DND-41 (cell line): ENCODE data around the gene NKD1.

Experiments
- EZH2 ChIP-seq: IDR thresholded peaks from 3 replicates; pipeline ENCODE4 v1.6.1; 2012; ENCODE audit warnings: borderline replicate concordance, low read depth, mild to moderate bottlenecking, moderate library complexity, low read length, inconsistent platforms; ENCODE audit not compliant: severe bottlenecking
- TF ChIP-seq, protein P1 (sequence below): IDR thresholded peaks from 2 replicates; pipeline ENCODE4 v1.5.1; 2012; ENCODE audit warnings: borderline replicate concordance, low read length, moderate library complexity, mild to moderate bottlenecking; ENCODE audit not compliant: poor library complexity, severe bottlenecking; ENCODE audit errors: extremely low read depth

DNA sequence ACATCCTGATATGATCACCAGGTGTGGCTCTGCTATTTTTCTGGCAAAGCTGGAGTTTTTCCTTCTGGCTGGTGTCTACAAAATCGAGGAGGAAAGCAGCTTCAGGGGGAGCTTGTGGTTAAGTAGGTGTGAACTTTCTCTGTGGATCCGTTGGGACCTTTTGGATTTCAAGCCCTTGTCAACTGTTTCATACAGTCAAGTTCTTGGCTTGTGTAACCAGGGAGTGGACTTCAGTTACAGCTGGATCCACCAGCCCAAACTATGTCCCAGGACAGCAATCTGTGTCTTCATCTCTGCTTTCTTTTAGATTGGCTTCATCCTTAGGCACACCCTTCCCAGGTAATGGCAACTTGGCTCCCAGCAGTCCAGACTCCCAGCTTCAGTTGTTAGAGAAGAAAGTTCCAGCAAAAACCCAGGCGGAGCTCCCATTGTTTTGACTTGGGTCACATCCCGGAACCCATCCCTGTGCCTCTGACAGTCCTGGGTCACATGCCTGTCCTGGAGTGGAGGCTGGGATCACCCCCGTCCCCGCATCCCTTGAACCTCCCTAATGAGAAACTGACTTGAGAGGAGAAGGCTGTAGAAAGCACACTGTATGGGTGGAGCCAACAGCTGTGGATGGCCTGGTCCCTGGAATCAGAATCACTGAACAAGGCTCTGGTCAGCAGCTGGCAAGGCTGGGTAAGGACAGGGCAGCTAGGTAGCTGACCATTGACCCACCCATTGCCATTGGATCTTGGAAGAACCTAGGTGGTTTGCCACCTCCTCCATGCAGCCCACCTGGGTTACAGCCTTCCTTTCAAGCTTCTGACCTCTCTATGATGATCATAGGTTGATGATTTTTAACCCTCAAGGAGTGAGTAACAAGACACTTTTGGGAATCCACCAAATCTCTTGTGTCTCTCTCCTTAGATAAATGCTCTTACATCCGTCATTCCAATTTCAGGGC, 18.1 kb downstream of the NKD1 start:
- TF ChIP-seq, protein P1, sequence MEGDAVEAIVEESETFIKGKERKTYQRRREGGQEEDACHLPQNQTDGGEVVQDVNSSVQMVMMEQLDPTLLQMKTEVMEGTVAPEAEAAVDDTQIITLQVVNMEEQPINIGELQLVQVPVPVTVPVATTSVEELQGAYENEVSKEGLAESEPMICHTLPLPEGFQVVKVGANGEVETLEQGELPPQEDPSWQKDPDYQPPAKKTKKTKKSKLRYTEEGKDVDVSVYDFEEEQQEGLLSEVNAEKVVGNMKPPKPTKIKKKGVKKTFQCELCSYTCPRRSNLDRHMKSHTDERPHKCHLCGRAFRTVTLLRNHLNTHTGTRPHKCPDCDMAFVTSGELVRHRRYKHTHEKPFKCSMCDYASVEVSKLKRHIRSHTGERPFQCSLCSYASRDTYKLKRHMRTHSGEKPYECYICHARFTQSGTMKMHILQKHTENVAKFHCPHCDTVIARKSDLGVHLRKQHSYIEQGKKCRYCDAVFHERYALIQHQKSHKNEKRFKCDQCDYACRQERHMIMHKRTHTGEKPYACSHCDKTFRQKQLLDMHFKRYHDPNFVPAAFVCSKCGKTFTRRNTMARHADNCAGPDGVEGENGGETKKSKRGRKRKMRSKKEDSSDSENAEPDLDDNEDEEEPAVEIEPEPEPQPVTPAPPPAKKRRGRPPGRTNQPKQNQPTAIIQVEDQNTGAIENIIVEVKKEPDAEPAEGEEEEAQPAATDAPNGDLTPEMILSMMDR = no peak
- no peak for TF ChIP-seq EZH2
